ENCODE data around the gene CORO2B. TPM values are rescaled to one million over a fixed set of nuclear protein-coding genes. Genes with fewer than 3 reads are reported as not detected.

Gene CORO2B
- total RNA-seq, 1 donor from 2014 or later, result 1.1 TPM

- H3K27me3 Mint-ChIP-seq (ENCODE audit: low read depth), result peaks cover 6% of the 10 kb centered on the region
- H3K27ac Mint-ChIP-seq, result no peak overlapping the region
- TF ChIP-seq, protein P1, sequence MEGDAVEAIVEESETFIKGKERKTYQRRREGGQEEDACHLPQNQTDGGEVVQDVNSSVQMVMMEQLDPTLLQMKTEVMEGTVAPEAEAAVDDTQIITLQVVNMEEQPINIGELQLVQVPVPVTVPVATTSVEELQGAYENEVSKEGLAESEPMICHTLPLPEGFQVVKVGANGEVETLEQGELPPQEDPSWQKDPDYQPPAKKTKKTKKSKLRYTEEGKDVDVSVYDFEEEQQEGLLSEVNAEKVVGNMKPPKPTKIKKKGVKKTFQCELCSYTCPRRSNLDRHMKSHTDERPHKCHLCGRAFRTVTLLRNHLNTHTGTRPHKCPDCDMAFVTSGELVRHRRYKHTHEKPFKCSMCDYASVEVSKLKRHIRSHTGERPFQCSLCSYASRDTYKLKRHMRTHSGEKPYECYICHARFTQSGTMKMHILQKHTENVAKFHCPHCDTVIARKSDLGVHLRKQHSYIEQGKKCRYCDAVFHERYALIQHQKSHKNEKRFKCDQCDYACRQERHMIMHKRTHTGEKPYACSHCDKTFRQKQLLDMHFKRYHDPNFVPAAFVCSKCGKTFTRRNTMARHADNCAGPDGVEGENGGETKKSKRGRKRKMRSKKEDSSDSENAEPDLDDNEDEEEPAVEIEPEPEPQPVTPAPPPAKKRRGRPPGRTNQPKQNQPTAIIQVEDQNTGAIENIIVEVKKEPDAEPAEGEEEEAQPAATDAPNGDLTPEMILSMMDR (IDR thresholded peaks at IDR 0.05; ENCODE audit: unreplicated experiment), result no peak
- peaks cover 6% of the 10 kb centered on the region for H3K4me1 Mint-ChIP-seq
- no peak for DNase-seq (ENCODE audit: low spot score in 2 of 2, unreplicated experiment in 2 of 2)
- no peaks in the 10 kb centered on the region for H3K9me3 Mint-ChIP-seq
- no peak overlapping the region for H3K4me3 Mint-ChIP-seq
- H3K36me3 Mint-ChIP-seq, result no peaks in the 10 kb centered on the region
Measured at GRCh38 chr15:68594533-68595259, 15.9 kb downstream of the CORO2B start.

DNA sequence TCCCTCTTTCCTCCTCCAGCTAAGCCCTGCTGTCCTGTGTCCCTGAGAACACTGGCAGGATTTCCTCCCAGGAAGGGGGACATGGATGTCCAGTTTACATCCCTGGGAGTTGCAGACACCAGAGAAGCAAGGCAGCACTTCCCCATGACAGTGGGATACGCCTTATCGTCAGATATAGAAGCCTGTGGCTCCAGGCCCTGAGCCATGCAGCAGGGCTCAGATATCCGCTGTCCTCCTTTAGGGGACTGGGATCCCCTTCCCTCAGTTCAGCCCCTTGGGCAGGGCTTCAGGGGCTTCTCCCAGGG lies 16.4 kb downstream of the CORO2B start:
- Mint-ChIP-seq H3K4me1 (peaks cover 8% of the 10 kb centered on the region), H3K36me3 (no peaks in the 10 kb centered on the region), H3K27me3 (ENCODE audit: low read depth) (peaks cover 6% of the 10 kb centered on the region), H3K27ac (no peak overlapping the region), H3K9me3 (no peaks in the 10 kb centered on the region), H3K4me3 (no peak overlapping the region)
- no peak for DNase-seq (ENCODE audit: low spot score in 2 of 2, unreplicated experiment in 2 of 2)
- TF ChIP-seq, protein P1 (IDR thresholded peaks at IDR 0.05; ENCODE audit: unreplicated experiment), result no peak

DNA sequence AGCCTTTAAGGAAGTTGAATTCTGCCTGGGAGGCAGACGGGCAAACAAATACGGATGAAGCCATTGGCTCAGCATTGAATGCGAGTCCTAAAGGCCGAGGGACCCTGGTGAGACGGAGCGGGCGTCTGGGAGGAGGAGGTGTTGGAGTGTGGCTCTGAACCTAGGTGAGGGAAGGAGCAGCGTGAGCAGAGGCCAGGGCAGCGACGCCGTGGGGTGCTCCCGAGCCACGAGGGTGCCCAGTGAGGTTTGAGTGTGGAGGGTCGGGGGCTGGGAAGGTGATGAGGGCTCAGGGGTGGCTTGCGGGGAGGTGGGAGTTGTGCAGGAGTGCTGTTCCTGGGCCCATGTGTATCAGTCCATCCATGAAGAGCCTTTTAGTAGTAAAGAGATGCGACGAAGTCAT lies 17.0 kb downstream of the CORO2B start:
- H3K27ac Mint-ChIP-seq, result no peak overlapping the region
- TF ChIP-seq, protein P1 (IDR thresholded peaks at IDR 0.05; ENCODE audit: unreplicated experiment), result no peak
- no peaks in the 10 kb centered on the region for H3K9me3 Mint-ChIP-seq
- no peaks in the 10 kb centered on the region for H3K36me3 Mint-ChIP-seq
- no peak overlapping the region for H3K4me3 Mint-ChIP-seq
- DNase-seq (ENCODE audit: low spot score in 2 of 2, unreplicated experiment in 2 of 2), result no peak
- H3K4me1 Mint-ChIP-seq, result peaks cover 8% of the 10 kb centered on the region
- H3K27me3 Mint-ChIP-seq (ENCODE audit: low read depth), result peaks cover 6% of the 10 kb centered on the region

- peaks cover 16% of the 10 kb centered on the region for H3K4me1 Mint-ChIP-seq
- TF ChIP-seq, protein P1 (IDR thresholded peaks at IDR 0.05; ENCODE audit: unreplicated experiment), result no peak
- H3K27me3 Mint-ChIP-seq (ENCODE audit: low read depth), result peaks cover 6% of the 10 kb centered on the region
- no peak overlapping the region for H3K4me3 Mint-ChIP-seq
- DNase-seq (ENCODE audit: low spot score in 2 of 2, unreplicated experiment in 2 of 2), result no peak
- no peak overlapping the region for H3K27ac Mint-ChIP-seq
- H3K9me3 Mint-ChIP-seq, result no peaks in the 10 kb centered on the region
- no peaks in the 10 kb centered on the region for H3K36me3 Mint-ChIP-seq
Measured at GRCh38 chr15:68596691-68597090, 17.9 kb downstream of the CORO2B start.

- no peak overlapping the region for H3K27ac Mint-ChIP-seq
- peaks cover 16% of the 10 kb centered on the region for H3K4me1 Mint-ChIP-seq
- H3K4me3 Mint-ChIP-seq, result no peak overlapping the region
- no peak for DNase-seq (ENCODE audit: low spot score in 2 of 2, unreplicated experiment in 2 of 2)
- TF ChIP-seq, protein P1 (IDR thresholded peaks at IDR 0.05; ENCODE audit: unreplicated experiment), result no peak
- peaks cover 6% of the 10 kb centered on the region for H3K27me3 Mint-ChIP-seq (ENCODE audit: low read depth)
- H3K36me3 Mint-ChIP-seq, result no peaks in the 10 kb centered on the region
- no peaks in the 10 kb centered on the region for H3K9me3 Mint-ChIP-seq
Measured at GRCh38 chr15:68597581-68597980, 18.8 kb downstream of the CORO2B start.

Measured in mesothelial cell of epicardium (in vitro differentiated cells).